ENCODE data around the gene STX4. TPM values are rescaled to one million over a fixed set of nuclear protein-coding genes. Genes with fewer than 3 reads are reported as not detected.

Gene STX4, protein sequence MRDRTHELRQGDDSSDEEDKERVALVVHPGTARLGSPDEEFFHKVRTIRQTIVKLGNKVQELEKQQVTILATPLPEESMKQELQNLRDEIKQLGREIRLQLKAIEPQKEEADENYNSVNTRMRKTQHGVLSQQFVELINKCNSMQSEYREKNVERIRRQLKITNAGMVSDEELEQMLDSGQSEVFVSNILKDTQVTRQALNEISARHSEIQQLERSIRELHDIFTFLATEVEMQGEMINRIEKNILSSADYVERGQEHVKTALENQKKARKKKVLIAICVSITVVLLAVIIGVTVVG
- 30.0 TPM for total RNA-seq

DNA sequence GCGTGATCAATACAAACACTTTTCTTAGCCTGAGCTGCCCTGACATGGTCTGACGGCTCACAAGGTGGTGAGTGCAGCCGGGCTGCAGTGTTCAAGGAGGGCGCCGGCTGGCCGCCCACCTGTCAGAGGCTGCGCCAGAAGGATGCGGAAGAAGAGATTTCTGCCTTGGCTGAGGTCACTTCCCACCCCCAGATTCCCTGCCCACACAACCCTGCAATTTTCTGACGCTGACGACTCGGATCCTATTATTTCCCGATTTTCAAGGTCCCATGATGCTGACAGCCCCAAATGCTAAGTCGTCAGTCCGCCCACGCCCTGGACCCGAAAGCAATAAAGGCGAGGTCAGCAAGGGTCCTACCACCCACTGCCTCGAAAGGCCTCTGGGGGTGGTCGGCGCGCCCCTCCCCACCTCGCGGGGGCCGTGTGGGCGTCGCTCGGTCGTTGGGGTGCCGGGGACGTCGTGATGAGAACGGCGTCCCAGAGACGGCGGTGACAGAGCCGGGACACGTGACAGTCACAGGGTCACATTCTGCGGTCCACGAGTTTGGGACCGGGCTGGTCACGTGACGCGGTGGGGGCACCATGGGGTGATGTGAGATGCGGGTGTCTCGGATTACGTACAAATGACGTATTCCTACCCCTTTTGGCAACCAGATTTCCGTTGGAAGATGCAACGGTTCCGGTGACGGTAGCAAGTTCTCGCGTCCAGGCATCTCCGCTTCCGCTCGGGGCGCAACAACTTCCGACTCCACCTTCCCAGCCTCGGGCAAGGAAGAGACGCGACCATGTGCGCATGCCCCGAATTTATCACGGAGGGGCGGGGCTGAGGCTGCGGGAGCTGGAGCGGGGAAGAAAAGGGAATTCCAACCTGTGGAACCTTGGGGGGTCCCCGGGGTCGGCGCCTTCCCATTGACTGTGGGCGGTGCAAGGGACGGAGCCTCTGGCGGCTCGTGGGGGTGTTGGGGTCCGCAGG lies at the start of gene STX4:
TSS of gene STX4 (plus strand) at position 823 of the 973 bp plus-strand sequence. CDS start 248 bp downstream, outside the sequence.

DNA sequence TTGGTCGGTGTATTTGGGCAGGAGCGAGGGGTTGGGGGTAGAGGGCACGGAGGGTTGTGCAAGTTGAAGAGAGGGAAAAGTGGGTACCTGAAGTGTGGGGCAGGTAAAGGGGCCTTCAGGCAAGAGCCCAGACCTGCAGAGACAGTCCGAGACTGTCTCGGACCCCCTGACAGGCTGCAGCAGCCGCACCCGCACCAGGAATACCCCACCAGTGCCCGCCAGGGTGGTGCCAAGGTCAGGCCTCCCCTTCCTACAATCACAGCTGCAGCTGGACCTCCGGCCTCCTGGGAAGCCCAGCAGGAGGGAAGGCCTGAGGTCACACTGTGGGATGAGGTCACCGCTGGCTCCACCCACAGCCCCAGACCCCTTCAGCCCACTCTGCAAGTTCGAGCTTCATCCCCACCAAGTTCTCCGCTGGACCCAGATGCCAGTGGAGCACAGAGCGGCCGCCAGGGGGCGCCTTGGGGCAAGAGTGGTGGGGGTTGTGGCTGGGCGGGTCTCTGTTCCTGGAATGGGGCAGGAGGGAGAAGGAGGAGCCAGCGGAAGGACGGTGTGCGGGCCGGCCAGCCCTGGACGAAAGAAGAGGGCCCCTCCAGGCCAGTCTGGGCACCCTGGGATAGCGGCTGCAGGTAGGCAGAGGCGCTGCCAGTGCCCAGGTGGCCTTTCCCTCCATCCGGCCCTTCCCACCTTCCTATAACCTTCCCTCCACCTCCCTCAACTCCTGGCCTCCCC lies 48.5 kb upstream of the STX4 start, which contains the start of gene HSD3B7:
TSS of gene HSD3B7 (plus strand) at position 539 of the 732 bp plus-strand sequence. CDS start 452 bp downstream, outside the sequence.

DNA sequence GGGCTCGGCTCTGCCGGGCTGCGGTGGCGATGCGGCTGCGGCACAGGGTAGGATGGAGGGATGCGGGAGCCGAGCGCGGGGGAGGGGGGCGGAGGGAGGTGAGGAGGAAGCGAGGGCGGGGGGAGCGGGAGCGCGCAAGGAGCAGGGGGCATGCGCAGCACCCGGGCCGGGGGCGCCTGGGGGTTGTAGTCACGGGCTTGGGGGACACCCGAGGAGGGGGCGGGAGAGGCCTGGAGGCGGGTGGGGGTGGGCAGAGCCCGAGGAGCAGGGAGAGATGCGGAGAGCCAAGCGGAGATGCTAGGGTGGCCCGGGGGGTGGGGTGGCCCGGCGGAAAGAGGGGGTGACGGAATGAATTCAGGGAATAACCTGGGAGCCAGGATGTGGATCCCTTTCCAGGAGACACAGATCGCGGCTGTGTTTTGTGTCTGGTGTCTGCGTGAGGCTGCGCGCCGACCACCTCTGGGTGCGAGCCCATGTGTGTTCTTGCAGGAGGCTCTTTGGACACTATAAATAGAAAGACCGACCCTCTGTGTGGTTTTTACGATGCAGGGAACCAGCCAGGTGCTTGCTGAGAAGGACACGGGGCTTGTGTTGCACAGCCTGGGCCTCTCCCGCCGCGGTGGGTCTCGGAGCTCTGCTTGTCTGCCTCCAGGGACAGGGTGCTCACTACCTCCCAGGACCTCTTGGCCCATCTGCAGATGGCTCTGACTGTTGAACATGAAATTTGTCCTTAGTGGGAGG lies 22.6 kb upstream of the STX4 start, which contains the start of gene STX1B:
TSS of gene STX1B (minus strand) at position 54 of the 741 bp plus-strand sequence. CDS start 242 bp downstream, outside the sequence.

DNA sequence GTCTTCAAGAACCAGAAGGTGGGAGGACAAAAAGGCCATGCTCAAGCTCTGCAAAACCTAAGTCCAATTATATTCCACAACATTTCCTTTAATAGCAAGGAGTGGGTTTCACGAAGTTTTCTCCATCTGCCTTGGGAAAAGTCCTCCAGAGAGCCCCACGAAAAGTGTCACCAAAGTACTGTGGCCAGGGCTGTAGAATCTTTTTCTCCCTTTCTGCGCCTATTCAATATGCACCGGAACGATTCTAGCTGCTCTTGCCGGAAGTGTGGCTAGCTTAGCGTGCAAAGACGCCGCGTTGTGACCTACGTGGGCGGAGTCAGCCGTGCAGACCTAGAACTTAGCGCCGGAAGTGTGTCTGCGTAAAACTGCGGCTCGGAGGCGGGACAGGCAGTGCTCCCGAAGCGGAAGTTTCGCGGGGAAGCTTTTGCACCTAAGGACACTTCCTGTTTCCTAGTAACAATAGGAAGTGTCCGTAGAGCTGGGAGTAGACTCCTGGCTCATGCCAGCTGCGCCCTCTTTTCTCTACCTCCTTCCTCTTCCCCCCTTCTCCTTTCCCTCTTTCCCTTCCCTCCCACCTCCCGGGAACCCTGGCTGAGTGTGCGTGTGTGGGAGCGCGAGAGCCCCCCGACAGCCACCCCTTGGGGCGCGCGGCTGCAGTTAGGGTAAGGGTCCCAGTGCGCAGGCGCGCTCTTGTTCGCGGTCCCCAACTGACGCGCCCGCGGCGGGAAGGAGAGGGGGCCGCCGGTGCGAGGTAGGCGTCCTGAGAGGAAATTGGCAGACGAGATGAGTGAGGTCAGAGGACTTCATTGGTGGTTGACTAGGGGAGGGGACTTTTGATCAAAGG lies 40.8 kb downstream of the STX4 start, which contains the start of the genes ZNF646 and ZNF668:
TSS of gene ZNF646 (plus strand) at position 453 of the 844 bp plus-strand sequence. CDS start 1,903 bp downstream, outside the sequence.
TSS of gene ZNF668 (minus strand) at position 271 of the 844 bp plus-strand sequence. CDS start 9,781 bp downstream, outside the sequence.

DNA sequence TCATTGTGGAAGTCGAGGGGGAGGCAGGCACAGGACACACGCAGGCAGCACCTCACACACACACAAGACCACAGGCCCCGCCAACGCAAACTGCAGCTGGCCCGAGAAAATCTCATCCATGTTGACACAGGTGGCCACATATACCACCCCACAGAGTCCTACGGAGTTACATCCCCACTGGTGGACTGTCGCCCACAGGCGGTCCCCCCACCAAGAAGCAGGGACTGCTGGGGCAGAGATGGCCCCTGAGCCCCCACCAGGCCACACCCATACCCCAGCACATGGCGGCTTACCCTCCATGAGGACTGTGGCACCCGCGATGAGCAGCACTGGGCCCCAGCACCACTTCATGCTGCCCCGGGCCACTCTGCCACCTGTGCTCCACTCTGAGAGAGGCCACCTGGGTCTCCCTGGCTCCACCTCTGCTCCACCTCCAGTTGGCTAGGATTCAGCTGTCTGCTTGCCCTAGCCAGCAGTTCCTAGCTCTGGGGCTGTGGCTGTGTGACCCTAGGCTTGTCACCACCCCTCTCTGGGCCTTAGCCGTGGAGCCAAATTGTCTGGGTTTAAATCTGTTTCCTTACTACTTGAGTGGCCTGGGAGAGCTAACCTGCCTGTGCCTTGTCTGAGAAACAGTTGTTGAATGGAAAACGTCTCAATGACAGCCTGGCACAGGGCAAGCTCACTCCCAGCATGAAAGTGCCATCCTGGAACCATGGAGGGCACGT lies 55.3 kb downstream of the STX4 start, which contains the start of gene PRSS53:
TSS of gene PRSS53 (minus strand) at position 485 of the 725 bp plus-strand sequence. CDS start at position 351, 134 bp downstream.

Other genes with a start within 250 kb of the STX4 start
- 17.5 TPM for gene ZNF629, start 246.4 kb upstream of the STX4 start, total RNA-seq
- 34.0 TPM for gene BCL7C, start 139.5 kb upstream of the STX4 start, total RNA-seq
- gene CTF1, start 136.9 kb upstream of the STX4 start, total RNA-seq, result 4.8 TPM
- 18.0 TPM for gene FBXL19, start 110.0 kb upstream of the STX4 start, total RNA-seq
- gene ORAI3, start 84.5 kb upstream of the STX4 start, total RNA-seq, result 21.8 TPM
- 9.5 TPM for gene SETD1A, start 75.8 kb upstream of the STX4 start, total RNA-seq
- gene HSD3B7, start 48.4 kb upstream of the STX4 start, total RNA-seq, result 11.3 TPM
- gene STX1B, start 22.9 kb upstream of the STX4 start, total RNA-seq, result 2.6 TPM
- gene ZNF668, start 40.7 kb downstream of the STX4 start, total RNA-seq, result 6.5 TPM
- gene ZNF646, start 40.9 kb downstream of the STX4 start, total RNA-seq, result 17.9 TPM
- 1.1 TPM for gene PRSS53, start 55.4 kb downstream of the STX4 start, total RNA-seq
- gene VKORC1, start 61.2 kb downstream of the STX4 start, total RNA-seq, result 58.7 TPM
- gene BCKDK, start 74.8 kb downstream of the STX4 start, total RNA-seq, result 32.8 TPM
- 59.0 TPM for gene KAT8, start 84.1 kb downstream of the STX4 start, total RNA-seq
- 30.2 TPM for gene PRSS8, start 102.2 kb downstream of the STX4 start, total RNA-seq
- 0.76 TPM for gene PRSS36, start 116.5 kb downstream of the STX4 start, total RNA-seq
- gene FUS, start 146.6 kb downstream of the STX4 start, total RNA-seq, result 151 TPM
- 23.4 TPM for gene PYCARD, start 169.2 kb downstream of the STX4 start, total RNA-seq
- gene TRIM72, start 180.6 kb downstream of the STX4 start, total RNA-seq, result 13.8 TPM
- gene PYDC1, start 183.6 kb downstream of the STX4 start, total RNA-seq, result not detected
- 10.9 TPM for gene ITGAM, start 226.4 kb downstream of the STX4 start, total RNA-seq

Measured in metanephros (tissue), 1 donor.